BLaER1 treated with 17β-estradiol and CSF1 and Interleukin-3, amounts not matched to agents 10 nM and 100 nM (cell line): ENCODE results near the gene PITPNM3.

Experiments used
- H3K27ac ChIP-seq, 11 experiments: shearing (Covaris generic); formaldehyde crosslinking; 2 replicates each; pipeline ENCODE4 v1.8.1; 2022
- H3K27me3 ChIP-seq, 11 experiments: shearing (Covaris generic); formaldehyde crosslinking; 2 replicates each; pipeline ENCODE4 v1.8.1; 2022
- H3K36me3 ChIP-seq, 11 experiments: shearing (Covaris generic); formaldehyde crosslinking; 2 replicates each; pipeline ENCODE4 v1.8.1; 2022
- H3K4me1 ChIP-seq, 10 experiments: shearing (Covaris generic); formaldehyde crosslinking; 2 replicates each; pipeline ENCODE4 v1.8.1; 2022
- H3K4me2 ChIP-seq, 11 experiments: shearing (Covaris generic); formaldehyde crosslinking; 2 replicates each; pipeline ENCODE4 v1.8.1; 2022
- H3K4me3 ChIP-seq, 10 experiments: shearing (Covaris generic); formaldehyde crosslinking; 2 replicates each; pipeline ENCODE4 v1.8.1; 2022
- H3K9ac ChIP-seq, 11 experiments: shearing (Covaris generic); formaldehyde crosslinking; 2 replicates each; pipeline ENCODE4 v1.8.1; 2022
- H3K9me3 ChIP-seq, 11 experiments: shearing (Covaris generic); formaldehyde crosslinking; replicated peaks in 1 of 11; 2 replicates each; pipeline ENCODE4 v1.8.1; 2022
- H4K20me1 ChIP-seq, 11 experiments: shearing (Covaris generic); formaldehyde crosslinking; 2 replicates each; pipeline ENCODE4 v1.8.1; 2022
- Cebpa-rat ChIP-seq, 11 experiments: shearing (Covaris generic); IDR thresholded peaks; 2 replicates each; pipeline ENCODE4 v1.8.1; 2022

Gene PITPNM3

GRCh38 chr17:6498356-6498755 lies 58.0 kb downstream of the PITPNM3 start:
- peak overlapping the region in 5 of 10 experiments; percentile 24 to 50 (median 37); a peak in 6 of 20 replicates for H3K4me3 ChIP-seq
- TF ChIP-seq Cebpa-rat (IDR thresholded peaks at IDR 0.05) = no peak
- peak overlapping the region; percentile 75 to 97 (median 94) for H3K4me2 ChIP-seq
- H3K27ac ChIP-seq = peak overlapping the region in 6 of 11 experiments; percentile 41 to 83 (median 73); a peak in 11 of 22 replicates
- peak overlapping the region in 7 of 11 experiments; percentile 1 to 72 (median 59); a peak in 9 of 22 replicates for H3K9ac ChIP-seq
- peaks cover 0 to 24% (median 0%) of the 10 kb centered on the region in 11 experiments; a peak in 7 of 22 replicates for H4K20me1 ChIP-seq
- no peaks in the 10 kb centered on the region for H3K9me3 ChIP-seq
- H3K4me1 ChIP-seq = peaks cover 35 to 55% (median 49%) of the 10 kb centered on the region in 10 experiments
- no peaks in the 10 kb centered on the region for H3K36me3 ChIP-seq
- H3K27me3 ChIP-seq = peaks cover 0 to 40% (median 0%) of the 10 kb centered on the region in 11 experiments; a peak in 5 of 22 replicates

- H3K4me2 ChIP-seq = peak overlapping the region; percentile 75 to 97 (median 94)
- peaks cover 0 to 24% (median 0%) of the 10 kb centered on the region in 11 experiments; a peak in 7 of 22 replicates for H4K20me1 ChIP-seq
- no peaks in the 10 kb centered on the region for H3K36me3 ChIP-seq
- H3K4me1 ChIP-seq = peaks cover 35 to 55% (median 49%) of the 10 kb centered on the region in 10 experiments
- H3K9ac ChIP-seq = peak overlapping the region in 7 of 11 experiments; percentile 6 to 72 (median 63); a peak in 13 of 22 replicates
- peak overlapping the region in 7 of 10 experiments; percentile 18 to 50 (median 37); a peak in 14 of 20 replicates for H3K4me3 ChIP-seq
- peaks cover 0 to 40% (median 0%) of the 10 kb centered on the region in 11 experiments; a peak in 5 of 22 replicates for H3K27me3 ChIP-seq
- TF ChIP-seq Cebpa-rat (IDR thresholded peaks at IDR 0.05) = no peak
- H3K9me3 ChIP-seq = no peaks in the 10 kb centered on the region
- peak overlapping the region in 8 of 11 experiments; percentile 9 to 83 (median 72); a peak in 15 of 22 replicates for H3K27ac ChIP-seq
Observed at GRCh38 chr17:6497496-6498221, 58.7 kb downstream of the PITPNM3 start.

- Histone ChIP-seq H3K36me3 (no peaks in the 10 kb centered on the region), H3K9ac (peak overlapping the region in 7 of 11 experiments; percentile 6 to 72 (median 63); a peak in 13 of 22 replicates), H3K4me2 (peak overlapping the region; percentile 75 to 97 (median 94)), H3K9me3 (no peaks in the 10 kb centered on the region), H3K27ac (peak overlapping the region in 8 of 11 experiments; percentile 9 to 83 (median 72); a peak in 15 of 22 replicates), H3K27me3 (peaks cover 0 to 40% (median 0%) of the 10 kb centered on the region in 11 experiments; a peak in 5 of 22 replicates), H4K20me1 (peaks cover 0 to 24% (median 0%) of the 10 kb centered on the region in 11 experiments; a peak in 7 of 22 replicates), H3K4me1 (peaks cover 35 to 55% (median 49%) of the 10 kb centered on the region in 10 experiments), H3K4me3 (peak overlapping the region in 8 of 10 experiments; percentile 18 to 50 (median 34); a peak in 15 of 20 replicates)
- TF ChIP-seq Cebpa-rat (IDR thresholded peaks at IDR 0.05) = no peak
Observed at GRCh38 chr17:6496640-6497441, 59.5 kb downstream of the PITPNM3 start.

- peak overlapping the region in 6 of 11 experiments; percentile 53 to 83 (median 78); a peak in 9 of 22 replicates for H3K27ac ChIP-seq
- H3K9me3 ChIP-seq = no peaks in the 10 kb centered on the region
- H3K4me1 ChIP-seq = peaks cover 35 to 60% (median 53%) of the 10 kb centered on the region in 10 experiments
- H4K20me1 ChIP-seq = peaks cover 0 to 24% (median 0%) of the 10 kb centered on the region in 11 experiments; a peak in 7 of 22 replicates
- TF ChIP-seq Cebpa-rat (IDR thresholded peaks at IDR 0.05) = no peak
- H3K4me2 ChIP-seq = peak overlapping the region; percentile 75 to 97 (median 94)
- H3K36me3 ChIP-seq = no peaks in the 10 kb centered on the region
- H3K27me3 ChIP-seq = peaks cover 0 to 40% (median 0%) of the 10 kb centered on the region in 11 experiments; a peak in 5 of 22 replicates
- peak overlapping the region in 8 of 10 experiments; percentile 18 to 50 (median 34); a peak in 11 of 20 replicates for H3K4me3 ChIP-seq
- H3K9ac ChIP-seq = peak overlapping the region in 7 of 11 experiments; percentile 6 to 72 (median 54); a peak in 10 of 22 replicates
Observed at GRCh38 chr17:6496116-6496481, 60.3 kb downstream of the PITPNM3 start.

- TF ChIP-seq Cebpa-rat (IDR thresholded peaks at IDR 0.05) = no peak
- H3K9me3 ChIP-seq = no peaks in the 10 kb centered on the region
- no peaks in the 10 kb centered on the region for H3K36me3 ChIP-seq
- H3K4me3 ChIP-seq = peak overlapping the region in 7 of 10 experiments; percentile 18 to 50 (median 37); a peak in 9 of 20 replicates
- peaks cover 0 to 24% (median 0%) of the 10 kb centered on the region in 11 experiments; a peak in 7 of 22 replicates for H4K20me1 ChIP-seq
- peak overlapping the region in 5 of 11 experiments; percentile 39 to 72 (median 63); a peak in 5 of 22 replicates for H3K9ac ChIP-seq
- H3K4me2 ChIP-seq = peak overlapping the region; percentile 75 to 97 (median 94)
- peaks cover 35 to 62% (median 56%) of the 10 kb centered on the region in 10 experiments for H3K4me1 ChIP-seq
- peaks cover 0 to 40% (median 0%) of the 10 kb centered on the region in 11 experiments; a peak in 5 of 22 replicates for H3K27me3 ChIP-seq
- peak overlapping the region in 6 of 11 experiments; percentile 53 to 83 (median 78); a peak in 7 of 22 replicates for H3K27ac ChIP-seq
Observed at GRCh38 chr17:6495450-6496115, 60.8 kb downstream of the PITPNM3 start.

- H3K4me2 ChIP-seq = peak overlapping the region in 2 of 11 experiments; percentile 3 to 95; a peak in 3 of 22 replicates
- H4K20me1 ChIP-seq = peaks cover 0 to 24% (median 0%) of the 10 kb centered on the region in 11 experiments; a peak in 7 of 22 replicates
- no peak for TF ChIP-seq Cebpa-rat (IDR thresholded peaks at IDR 0.05)
- H3K36me3 ChIP-seq = no peaks in the 10 kb centered on the region
- H3K4me1 ChIP-seq = peaks cover 35 to 68% (median 60%) of the 10 kb centered on the region in 10 experiments
- peaks cover 0 to 40% (median 0%) of the 10 kb centered on the region in 11 experiments; a peak in 5 of 22 replicates for H3K27me3 ChIP-seq
- no peak overlapping the region for H3K4me3 ChIP-seq
- no peak overlapping the region for H3K9ac ChIP-seq
- no peak overlapping the region for H3K27ac ChIP-seq
- H3K9me3 ChIP-seq = no peaks in the 10 kb centered on the region
Observed at GRCh38 chr17:6494239-6494941, 62.0 kb downstream of the PITPNM3 start.

GRCh38 chr17:6492892-6493674 lies 63.3 kb downstream of the PITPNM3 start:
- Histone ChIP-seq H3K9me3 (no peaks in the 10 kb centered on the region), H3K4me2 (no peak overlapping the region), H3K4me3 (no peak overlapping the region), H3K36me3 (no peaks in the 10 kb centered on the region), H3K27ac (no peak overlapping the region), H3K9ac (no peak overlapping the region), H3K27me3 (peaks cover 0 to 32% (median 0%) of the 10 kb centered on the region in 11 experiments; a peak in 5 of 22 replicates), H3K4me1 (peaks cover 27 to 66% (median 58%) of the 10 kb centered on the region in 10 experiments), H4K20me1 (peaks cover 0 to 24% (median 0%) of the 10 kb centered on the region in 11 experiments; a peak in 7 of 22 replicates)
- TF ChIP-seq Cebpa-rat (IDR thresholded peaks at IDR 0.05) = no peak
